Neural crest cell (in vitro differentiated cells): Measurements from ENCODE around the gene ARRDC1. TPM values are rescaled to one million over a fixed set of nuclear protein-coding genes. Genes with fewer than 3 reads are reported as not detected.

ENCODE experiments used
- DNase-seq: peaks from one replicate; pipeline ENCODE4 v3.0.0; 2021; ENCODE audit warnings: low read depth, mixed read lengths, low spot score
- H3K27ac Mint-ChIP-seq: one replicate; pipeline ENCODE4 v1.8.0; 2021; ENCODE audit warnings: mild to moderate bottlenecking, mixed read lengths; ENCODE audit not compliant: unreplicated experiment
- H3K27me3 Mint-ChIP-seq: 2 replicates; pipeline ENCODE4 v1.8.0; 2021; ENCODE audit warnings: low read depth, mild to moderate bottlenecking, mixed read lengths
- H3K36me3 Mint-ChIP-seq: 2 replicates; pipeline ENCODE4 v1.8.0; 2021; ENCODE audit warnings: low read depth, mild to moderate bottlenecking, mixed read lengths
- H3K4me1 Mint-ChIP-seq: 2 replicates; pipeline ENCODE4 v1.8.0; 2021; ENCODE audit warnings: mixed read lengths
- H3K4me3 Mint-ChIP-seq: one replicate; pipeline ENCODE4 v1.8.0; 2021; ENCODE audit warnings: mild to moderate bottlenecking, mixed read lengths
- H3K9me3 Mint-ChIP-seq: 2 replicates; pipeline ENCODE4 v1.8.0; 2021; ENCODE audit warnings: mixed read lengths
- CTCF ChIP-seq: fragments of 200-600 bp; sonication (generic); conservative IDR thresholded peaks from 2 replicates; pipeline ENCODE4 v1.5.0; 2021; ENCODE audit warnings: antibody characterized with exemption, mild to moderate bottlenecking
- total RNA-seq: library from RNA; stranded (reverse); gene quantifications from 2 replicates; pipeline ENCODE4 v1.2.1, GENCODE V29; 2021

Gene ARRDC1
- total RNA-seq, 1 donor from 2014 or later = 18.1 TPM

- DNase-seq = no peak
- Mint-ChIP-seq H3K9me3 (no peaks in the 10 kb centered on the region), H3K36me3 (no peaks in the 10 kb centered on the region), H3K4me3 (peak overlapping the region; percentile 76), H3K27me3 (peaks cover 29% of the 10 kb centered on the region), H3K27ac (peak overlapping the region; percentile 87), H3K4me1 (peaks cover 18% of the 10 kb centered on the region)
- TF ChIP-seq CTCF = no peak
Measured at GRCh38 chr9:137606734-137607138, 1.2 kb downstream of the ARRDC1 start.

GRCh38 chr9:137607141-137607857, 1.8 kb downstream of the ARRDC1 start:
- Mint-ChIP-seq H3K36me3 (no peaks in the 10 kb centered on the region), H3K27ac (peak overlapping the region; percentile 87), H3K4me1 (peaks cover 18% of the 10 kb centered on the region), H3K27me3 (peaks cover 29% of the 10 kb centered on the region), H3K4me3 (peak overlapping the region; percentile 77), H3K9me3 (no peaks in the 10 kb centered on the region)
- no peak for DNase-seq
- TF ChIP-seq CTCF = no peak

DNA sequence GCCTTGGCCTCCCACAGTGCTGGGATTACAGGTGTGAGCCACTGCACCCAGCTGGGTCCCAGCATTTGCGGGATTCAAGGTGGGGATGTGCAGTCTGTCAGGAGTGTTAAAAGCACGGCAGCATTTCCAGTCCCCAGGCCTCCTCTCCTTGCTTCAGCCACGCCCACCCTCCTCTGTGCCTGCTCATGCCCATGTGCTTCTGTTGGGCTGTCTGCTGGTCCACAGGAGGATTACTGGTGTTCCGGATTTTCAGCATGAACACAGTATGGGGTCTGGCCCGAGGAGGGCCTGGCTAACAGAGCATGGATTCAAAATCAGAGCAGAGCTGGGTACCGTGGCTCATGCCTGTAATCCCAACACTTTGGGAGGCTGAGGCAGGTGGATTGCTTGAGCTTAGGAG, 5.5 kb downstream of the ARRDC1 start:
- TF ChIP-seq CTCF = no peak
- DNase-seq = no peak
- peaks cover 10% of the 10 kb centered on the region for H3K4me1 Mint-ChIP-seq
- no peak overlapping the region for H3K27ac Mint-ChIP-seq
- no peaks in the 10 kb centered on the region for H3K9me3 Mint-ChIP-seq
- peaks cover 8% of the 10 kb centered on the region for H3K27me3 Mint-ChIP-seq
- H3K4me3 Mint-ChIP-seq = peak overlapping the region; percentile 79
- H3K36me3 Mint-ChIP-seq = no peaks in the 10 kb centered on the region

GRCh38 chr9:137611623-137612609, 6.4 kb downstream of the ARRDC1 start:
- H3K36me3 Mint-ChIP-seq = no peaks in the 10 kb centered on the region
- no peaks in the 10 kb centered on the region for H3K9me3 Mint-ChIP-seq
- H3K27me3 Mint-ChIP-seq = peaks cover 6% of the 10 kb centered on the region
- peaks cover 7% of the 10 kb centered on the region for H3K4me1 Mint-ChIP-seq
- TF ChIP-seq CTCF = no peak
- no peak overlapping the region for H3K27ac Mint-ChIP-seq
- DNase-seq = no peak
- H3K4me3 Mint-ChIP-seq = peak overlapping the region; percentile 79

GRCh38 chr9:137612741-137613142, 7.3 kb downstream of the ARRDC1 start:
- H3K4me3 Mint-ChIP-seq = peak overlapping the region; percentile 57
- no peaks in the 10 kb centered on the region for H3K36me3 Mint-ChIP-seq
- no peak for DNase-seq
- no peaks in the 10 kb centered on the region for H3K27me3 Mint-ChIP-seq
- no peak overlapping the region for H3K27ac Mint-ChIP-seq
- peaks cover 6% of the 10 kb centered on the region for H3K4me1 Mint-ChIP-seq
- no peaks in the 10 kb centered on the region for H3K9me3 Mint-ChIP-seq
- no peak for TF ChIP-seq CTCF
